Erythroblast (primary cell): ENCODE results near the gene RCCD1.

Experiments
- DNase-seq, 2 experiments: peaks; one replicate each; lab custom pipeline; 2025; lab: John Stamatoyannopoulos, UW
- GATA1 ChIP-seq: IDR thresholded peaks from 2 replicates; pipeline ENCODE4 v1.6.1; 2011; ENCODE audit warnings: low read depth, mild to moderate bottlenecking, control low read depth, low read length, moderate library complexity
- POLR2A ChIP-seq: IDR thresholded peaks from 2 replicates; pipeline ENCODE4 v1.6.1; 2011; ENCODE audit warnings: mild to moderate bottlenecking, low read length

RCCD1 gene

GRCh38 chr15:90945091-90945490 lies 9.6 kb upstream of the RCCD1 start:
- TF ChIP-seq GATA1 (no peak), POLR2A (no peak)
- DNase-seq: no peak

- TF ChIP-seq POLR2A: no peak
- TF ChIP-seq GATA1: no peak
- no peak for DNase-seq
Observed at GRCh38 chr15:90946538-90946937, 8.1 kb upstream of the RCCD1 start.

- TF ChIP-seq POLR2A (no peak), GATA1 (no peak)
- DNase-seq: no peak
Observed at GRCh38 chr15:90946941-90947576, 7.6 kb upstream of the RCCD1 start.

- DNase-seq: peak in 1 of 2 experiments; percentile 27
- TF ChIP-seq POLR2A: no peak
- TF ChIP-seq GATA1: no peak
Observed at GRCh38 chr15:90947577-90948357, 6.9 kb upstream of the RCCD1 start.

- no peak for TF ChIP-seq GATA1
- TF ChIP-seq POLR2A: no peak
- no peak for DNase-seq
Observed at GRCh38 chr15:90948506-90948905, 6.2 kb upstream of the RCCD1 start.

GRCh38 chr15:90949979-90950675 lies 4.6 kb upstream of the RCCD1 start:
- no peak for DNase-seq
- no peak for TF ChIP-seq GATA1
- peak; percentile 51 for TF ChIP-seq POLR2A

GRCh38 chr15:90950676-90951075 lies 4.0 kb upstream of the RCCD1 start:
- TF ChIP-seq POLR2A: no peak
- TF ChIP-seq GATA1: no peak
- DNase-seq: no peak

- TF ChIP-seq GATA1: no peak
- TF ChIP-seq POLR2A: no peak
- no peak for DNase-seq
Observed at GRCh38 chr15:90952901-90953677, 1.6 kb upstream of the RCCD1 start.

GRCh38 chr15:90953947-90954711 lies 555 bp upstream of the RCCD1 start:
- no peak for DNase-seq
- no peak for TF ChIP-seq GATA1

GRCh38 chr15:90955624-90956273 lies 1.1 kb downstream of the RCCD1 start:
- DNase-seq: peak; percentile 63 to 69
- TF ChIP-seq GATA1 (no peak), POLR2A (no peak)

- DNase-seq: peak; percentile 83 to 86
- TF ChIP-seq POLR2A: no peak
- no peak for TF ChIP-seq GATA1
Observed at GRCh38 chr15:90956274-90957030, 1.8 kb downstream of the RCCD1 start.
